CD14-positive monocyte (primary cell): ENCODE results near the gene WEE1. TPM values are rescaled to one million over a fixed set of nuclear protein-coding genes. Genes with fewer than 3 reads are reported as not detected.

ENCODE experiments used
- DNase-seq, 3 donors: peaks; one replicate each; pipeline ENCODE4 v3.0.0-alpha.2; 2011 to 2022
- H2AFZ ChIP-seq: 2 replicates; pipeline ENCODE4 v1.6.0; 2012; ENCODE audit warnings: mild to moderate bottlenecking, low read depth, low read length, inconsistent platforms; ENCODE audit not compliant: insufficient read depth, poor library complexity, severe bottlenecking
- H3K27ac ChIP-seq, 2 donors: 1 replicate in 1 of 2; 2 replicates in 1 of 2; pipeline ENCODE4 v1.5.1; 2012 to 2013; ENCODE audit warnings: low read length in 2 of 2, control low read depth in 1 of 2, inconsistent platforms in 1 of 2, low read depth in 1 of 2, mild to moderate bottlenecking in 1 of 2
- H3K27me3 ChIP-seq, 2 donors: one replicate each; pipeline versions ENCODE4 v1.6.0 to v1.6.1; 2011 to 2013; ENCODE audit warnings: low read length in 2 of 2; ENCODE audit not compliant: control insufficient read depth in 2 of 2, insufficient read depth in 2 of 2
- H3K36me3 ChIP-seq, 2 donors: replicated peaks in 1 of 2; 1 replicate in 1 of 2; 2 replicates in 1 of 2; pipeline versions ENCODE4 v1.5.1 to v1.6.1; 2012 to 2013; ENCODE audit warnings: low read length in 2 of 2, control low read depth in 1 of 2, inconsistent platforms in 1 of 2, mild to moderate bottlenecking in 1 of 2; ENCODE audit not compliant: insufficient read depth in 2 of 2, control insufficient read depth in 1 of 2
- H3K4me1 ChIP-seq, 2 donors: 1 replicate in 1 of 2; 2 replicates in 1 of 2; pipeline versions ENCODE4 v1.5.1 to v1.6.1; 2012 to 2013; ENCODE audit warnings: low read length in 2 of 2, control low read depth in 1 of 2, inconsistent platforms in 1 of 2, mild to moderate bottlenecking in 1 of 2, moderate library complexity in 1 of 2; ENCODE audit not compliant: insufficient read depth in 2 of 2, control insufficient read depth in 1 of 2
- H3K4me2 ChIP-seq: replicated peaks from 2 replicates; pipeline ENCODE3; 2012; ENCODE audit warnings: low read length, moderate library complexity, mild to moderate bottlenecking; ENCODE audit not compliant: poor library complexity, severe bottlenecking; ENCODE audit errors: extremely low read depth
- H3K4me3 ChIP-seq, 3 experiments: fragments of 200-600 bp in 1 of 3; sonication (generic) in 1 of 3; replicated peaks in 1 of 3; 1 replicate in 2 of 3; 2 replicates in 1 of 3; pipeline ENCODE4 v1.5.1; 2011 to 2013; ENCODE audit warnings: low read length in 3 of 3, mild to moderate bottlenecking in 3 of 3, control low read depth in 2 of 3, low read depth in 2 of 3, inconsistent platforms in 1 of 3, moderate library complexity in 1 of 3
- H3K79me2 ChIP-seq: 2 replicates; pipeline ENCODE4 v1.6.0; 2012; ENCODE audit warnings: mild to moderate bottlenecking, control low read depth, inconsistent platforms, low read length, moderate library complexity; ENCODE audit not compliant: insufficient read depth
- H3K9ac ChIP-seq: 2 replicates; pipeline ENCODE4 v1.6.0; 2017; ENCODE audit warnings: low read length, mild to moderate bottlenecking; ENCODE audit not compliant: insufficient read depth, poor library complexity, severe bottlenecking
- H3K9me3 ChIP-seq, 2 donors: replicated peaks in 1 of 2; 1 replicate in 1 of 2; 2 replicates in 1 of 2; pipeline versions ENCODE4 v1.5.1 to v1.6.1; 2012 to 2013; ENCODE audit warnings: low read length in 2 of 2, control low read depth in 1 of 2; ENCODE audit not compliant: control insufficient read depth in 1 of 2, insufficient read depth in 1 of 2
- H4K20me1 ChIP-seq: 2 replicates; pipeline ENCODE4 v1.6.0; 2012; ENCODE audit warnings: mild to moderate bottlenecking, low read length, control low read depth, moderate library complexity; ENCODE audit not compliant: insufficient read depth
- H3K27ac Mint-ChIP-seq, 7 donors: one replicate each; pipeline ENCODE4 v1.8.0; 2020; ENCODE audit warnings: mild to moderate bottlenecking in 7 of 7, mixed read lengths in 7 of 7, moderate library complexity in 6 of 7, inconsistent platforms in 2 of 7
- H3K27me3 Mint-ChIP-seq, 3 donors: one replicate each; pipeline ENCODE4 v1.8.0; 2021 to 2022; ENCODE audit warnings: low read depth in 3 of 3, mild to moderate bottlenecking in 3 of 3, mixed read lengths in 3 of 3, moderate library complexity in 3 of 3, inconsistent platforms in 1 of 3
- H3K36me3 Mint-ChIP-seq, 2 donors: one replicate each; pipeline ENCODE4 v1.8.0; 2020; ENCODE audit warnings: mixed read lengths in 2 of 2, inconsistent platforms in 1 of 2, mild to moderate bottlenecking in 1 of 2
- H3K4me1 Mint-ChIP-seq: one replicate; pipeline ENCODE4 v1.8.0; 2020; ENCODE audit warnings: mild to moderate bottlenecking, mixed read lengths
- H3K4me3 Mint-ChIP-seq, 2 donors: one replicate each; pipeline ENCODE4 v1.8.0; 2020; ENCODE audit warnings: mild to moderate bottlenecking in 2 of 2, mixed read lengths in 2 of 2, moderate library complexity in 1 of 2
- H3K9me3 Mint-ChIP-seq, 7 donors: one replicate each; pipeline ENCODE4 v1.8.0; 2020 to 2022; ENCODE audit warnings: mixed read lengths in 7 of 7, mild to moderate bottlenecking in 6 of 7, moderate library complexity in 6 of 7, inconsistent platforms in 2 of 7
- WGBS: methylation state at CpG from one replicate; pipeline ENCODE4 v1.1.5; 2013; ENCODE audit warnings: missing lambda C conversion rate; ENCODE audit not compliant: insufficient coverage; 5-methylcytosine and 5-hydroxymethylcytosine counted together
- intact Hi-C, 2 donors: fragments of 100-400 bp; cut with micrococcal nuclease; formaldehyde crosslinking; loops; one replicate each; pipeline versions ENCODE4 v1.15.0 to v1.15.1; 2023
- polyA plus RNA-seq, 3 donors: library from polyadenylated mRNA; depleted of rRNA in 1 of 3; unstranded in 2 of 3; stranded (reverse) in 1 of 3; fragments of 300-500 nt in 2 of 3; fragments of >200 nt in 1 of 3; fragmentation: Illumina TruSeq in 2 of 3; gene quantifications; 1 replicate in 2 of 3; 2 replicates in 1 of 3; pipeline ENCODE4 v1.2.3, GENCODE V29; 2012 to 2021
- TF ChIP-seq, protein P1 (sequence below): fragments of 200-600 bp; IDR thresholded peaks from one replicate; pipeline ENCODE4 v1.8.0; 2022; ENCODE audit warnings: antibody characterized with exemption, mild to moderate bottlenecking

Gene WEE1
- polyA plus RNA-seq, 3 donors: 0.05 to 0.41 (median 0.22) TPM

GRCh38 chr11:9528136-9528501, 45.4 kb upstream of the WEE1 start:
- Mint-ChIP-seq H3K4me3 (no peak overlapping the region), H3K36me3 (peaks cover 42 to 53% of the 10 kb centered on the region in 2 donors), H3K9me3 (peaks cover 0 to 1% (median 0%) of the 10 kb centered on the region in 7 donors), H3K27ac (no peak overlapping the region), H3K4me1 (no peaks in the 10 kb centered on the region), H3K27me3 (peaks cover 0 to 6% (median 0%) of the 10 kb centered on the region in 3 donors)
- Histone ChIP-seq H3K79me2 (no peaks in the 10 kb centered on the region), H3K9me3 (no peaks in the 10 kb centered on the region), H3K27ac (no peak overlapping the region), H2AFZ (no peak overlapping the region), H3K4me1 (no peaks in the 10 kb centered on the region), H3K36me3 (peaks cover 38 to 54% of the 10 kb centered on the region in 2 donors), H3K27me3 (no peaks in the 10 kb centered on the region), H4K20me1 (no peaks in the 10 kb centered on the region), H3K4me2 (no peak overlapping the region), H3K9ac (no peak overlapping the region), H3K4me3 (no peak overlapping the region)
- TF ChIP-seq, protein P1, sequence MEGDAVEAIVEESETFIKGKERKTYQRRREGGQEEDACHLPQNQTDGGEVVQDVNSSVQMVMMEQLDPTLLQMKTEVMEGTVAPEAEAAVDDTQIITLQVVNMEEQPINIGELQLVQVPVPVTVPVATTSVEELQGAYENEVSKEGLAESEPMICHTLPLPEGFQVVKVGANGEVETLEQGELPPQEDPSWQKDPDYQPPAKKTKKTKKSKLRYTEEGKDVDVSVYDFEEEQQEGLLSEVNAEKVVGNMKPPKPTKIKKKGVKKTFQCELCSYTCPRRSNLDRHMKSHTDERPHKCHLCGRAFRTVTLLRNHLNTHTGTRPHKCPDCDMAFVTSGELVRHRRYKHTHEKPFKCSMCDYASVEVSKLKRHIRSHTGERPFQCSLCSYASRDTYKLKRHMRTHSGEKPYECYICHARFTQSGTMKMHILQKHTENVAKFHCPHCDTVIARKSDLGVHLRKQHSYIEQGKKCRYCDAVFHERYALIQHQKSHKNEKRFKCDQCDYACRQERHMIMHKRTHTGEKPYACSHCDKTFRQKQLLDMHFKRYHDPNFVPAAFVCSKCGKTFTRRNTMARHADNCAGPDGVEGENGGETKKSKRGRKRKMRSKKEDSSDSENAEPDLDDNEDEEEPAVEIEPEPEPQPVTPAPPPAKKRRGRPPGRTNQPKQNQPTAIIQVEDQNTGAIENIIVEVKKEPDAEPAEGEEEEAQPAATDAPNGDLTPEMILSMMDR: no peak
- intact Hi-C loops: no loop called here
- no CpG with 5 or more reads among the region's 1 CpG for WGBS
- DNase-seq: no peak

DNA sequence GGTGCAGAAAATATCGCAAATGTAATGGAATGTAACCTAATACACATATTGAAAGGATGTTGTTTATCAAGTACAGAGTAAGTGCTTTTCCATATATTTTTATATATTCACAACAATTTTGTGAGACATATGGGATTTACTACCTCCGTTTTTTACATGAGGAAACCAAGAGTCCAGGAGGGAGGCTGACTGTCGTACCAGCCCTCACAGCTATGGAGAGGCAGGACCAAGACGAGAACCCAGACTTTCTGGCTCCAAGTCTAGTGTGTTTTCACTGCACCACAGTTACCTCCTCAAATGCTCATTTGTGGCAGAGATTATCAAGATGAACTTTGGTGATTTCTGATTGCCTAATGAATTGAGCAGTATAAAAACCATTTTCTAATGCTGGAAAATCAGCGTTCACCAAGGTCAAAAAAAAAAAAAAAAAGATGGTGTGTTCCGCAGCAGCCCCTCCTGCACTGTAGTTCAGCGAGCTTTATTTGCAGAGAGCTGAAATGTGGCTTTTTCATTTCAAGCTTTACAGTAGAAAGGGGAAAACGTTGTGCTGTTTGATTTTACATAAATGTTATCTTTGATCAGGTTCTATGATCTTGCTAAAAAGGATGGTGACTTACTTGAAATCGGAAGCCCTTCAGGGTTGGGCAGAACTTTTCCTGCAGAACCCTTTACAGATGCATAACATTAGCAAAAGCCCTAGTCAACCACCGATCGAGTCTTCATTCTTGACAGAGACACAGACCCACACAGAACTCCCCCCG, 44.7 kb upstream of the WEE1 start:
- no peak for DNase-seq
- Mint-ChIP-seq H3K4me3 (no peak overlapping the region), H3K27ac (no peak overlapping the region), H3K36me3 (peaks cover 42 to 56% of the 10 kb centered on the region in 2 donors), H3K9me3 (peaks cover 0 to 1% (median 0%) of the 10 kb centered on the region in 7 donors), H3K4me1 (no peaks in the 10 kb centered on the region), H3K27me3 (peaks cover 0 to 5% (median 0%) of the 10 kb centered on the region in 3 donors)
- Histone ChIP-seq H3K4me2 (no peak overlapping the region), H3K36me3 (peaks cover 38 to 52% of the 10 kb centered on the region in 2 donors), H3K79me2 (no peaks in the 10 kb centered on the region), H2AFZ (no peak overlapping the region), H3K9ac (no peak overlapping the region), H3K27me3 (no peaks in the 10 kb centered on the region), H3K4me3 (no peak overlapping the region), H3K9me3 (no peaks in the 10 kb centered on the region), H3K27ac (no peak overlapping the region), H4K20me1 (no peaks in the 10 kb centered on the region), H3K4me1 (no peaks in the 10 kb centered on the region)
- TF ChIP-seq, protein P1: no peak
- WGBS: 91% methylated on average over 6 of the region's 12 CpGs
- intact Hi-C loops: no loop called here
